Astrocyte (in vitro differentiated cells and primary cell): ENCODE results near the gene GOLGA6L4. TPM values are rescaled to one million over a fixed set of nuclear protein-coding genes. Genes with fewer than 3 reads are reported as not detected.
"Not testable (repeated sequence)": the region's sequence is repeated elsewhere in the genome, so short reads cannot be mapped to it uniquely, and the experiment has no call there.

Source experiments
- DNase-seq: peaks from one replicate; pipeline ENCODE4 v3.0.0-alpha.2; 2010; ENCODE audit warnings: low read depth
- FAIRE-seq: peaks from 2 replicates; lab custom pipeline; 2011; peaks lifted over from hg19 to GRCh38; lab: Jason Lieb, UNC
- H2AFZ ChIP-seq: 2 replicates; pipeline ENCODE4 v1.6.0; 2012; ENCODE audit warnings: low read depth, low read length, inconsistent platforms
- H3K27ac ChIP-seq: 2 replicates; pipeline ENCODE4 v1.5.1; 2011; ENCODE audit warnings: low read depth, low read length, inconsistent platforms
- H3K27me3 ChIP-seq: 2 replicates; pipeline ENCODE4 v1.6.0; 2011; ENCODE audit warnings: low read length, inconsistent platforms; ENCODE audit not compliant: insufficient read depth
- H3K36me3 ChIP-seq: 2 replicates; pipeline ENCODE4 v1.5.1; 2011; ENCODE audit warnings: low read length, inconsistent platforms; ENCODE audit not compliant: insufficient read depth
- H3K4me1 ChIP-seq: 2 replicates; pipeline ENCODE4 v1.5.1; 2011; ENCODE audit warnings: low read length, inconsistent platforms; ENCODE audit not compliant: insufficient read depth
- H3K4me2 ChIP-seq: 2 replicates; pipeline ENCODE4 v1.6.0; 2012; ENCODE audit warnings: low read length, inconsistent platforms
- H3K4me3 ChIP-seq: 2 replicates; pipeline ENCODE4 v1.5.1; 2011; ENCODE audit warnings: low read depth, mild to moderate bottlenecking, low read length, inconsistent platforms; ENCODE audit not compliant: insufficient read depth
- H3K79me2 ChIP-seq: 2 replicates; pipeline ENCODE4 v1.6.0; 2012; ENCODE audit warnings: mild to moderate bottlenecking, low read length, inconsistent platforms; ENCODE audit not compliant: insufficient read depth
- H3K9ac ChIP-seq: 2 replicates; pipeline ENCODE4 v1.6.0; 2012; ENCODE audit warnings: mild to moderate bottlenecking, low read length, inconsistent platforms
- H3K9me3 ChIP-seq: 2 replicates; pipeline ENCODE4 v1.5.1; 2012; ENCODE audit warnings: low read depth, mild to moderate bottlenecking, low read length, inconsistent platforms; ENCODE audit not compliant: insufficient read depth
- H4K20me1 ChIP-seq: 2 replicates; pipeline ENCODE4 v1.6.0; 2012; ENCODE audit warnings: low read length, inconsistent platforms; ENCODE audit not compliant: insufficient read depth
- H3K27ac Mint-ChIP-seq: one replicate; pipeline ENCODE4 v1.8.0; 2021; ENCODE audit warnings: mild to moderate bottlenecking, mixed read lengths; ENCODE audit not compliant: unreplicated experiment
- H3K27me3 Mint-ChIP-seq: one replicate; pipeline ENCODE4 v1.8.0; 2021; ENCODE audit warnings: low read depth, mixed read lengths; ENCODE audit not compliant: unreplicated experiment
- H3K36me3 Mint-ChIP-seq: one replicate; pipeline ENCODE4 v1.8.0; 2021; ENCODE audit warnings: low read depth, mixed read lengths; ENCODE audit not compliant: unreplicated experiment
- H3K4me1 Mint-ChIP-seq: one replicate; pipeline ENCODE4 v1.8.0; 2021; ENCODE audit warnings: low read depth, mixed read lengths; ENCODE audit not compliant: unreplicated experiment
- H3K4me3 Mint-ChIP-seq: one replicate; pipeline ENCODE4 v1.8.0; 2021; ENCODE audit warnings: mild to moderate bottlenecking, moderate library complexity, mixed read lengths; ENCODE audit not compliant: unreplicated experiment
- H3K9me3 Mint-ChIP-seq: one replicate; pipeline ENCODE4 v1.8.0; 2021; ENCODE audit warnings: mild to moderate bottlenecking, mixed read lengths; ENCODE audit not compliant: unreplicated experiment
- total RNA-seq: library from RNA; stranded (reverse); gene quantifications from 2 replicates; pipeline ENCODE4 v1.2.1, GENCODE V29; 2021

Gene GOLGA6L4
- total RNA-seq, 1 donor from 2014 or later: 3.3 TPM

DNA sequence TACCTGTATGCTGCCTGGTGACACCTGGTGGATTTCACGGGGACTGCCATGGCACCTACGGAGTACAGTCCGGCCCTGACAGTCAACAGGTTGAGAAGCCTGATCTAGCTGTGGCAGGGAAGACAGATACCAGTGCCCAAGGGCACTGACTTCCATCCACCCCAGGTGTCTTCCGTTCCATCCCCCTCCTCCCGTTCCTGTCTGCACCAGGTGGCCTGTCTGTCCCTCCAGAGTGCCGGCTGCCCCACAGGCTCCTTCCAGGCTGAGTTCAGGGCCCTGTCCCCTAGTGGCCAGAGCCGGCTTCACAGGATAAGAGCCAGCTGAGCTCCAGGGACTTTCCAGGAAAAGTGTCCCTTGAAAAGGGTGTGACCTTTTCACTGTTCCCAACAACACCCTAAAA is 10.9 kb downstream of the GOLGA6L4 start:
- H3K9me3 Mint-ChIP-seq: not testable (repeated sequence)

More for the DNA sequence above, 10.9 kb downstream of the GOLGA6L4 start:
- not testable (repeated sequence) for H3K27me3 Mint-ChIP-seq, H4K20me1 ChIP-seq, H3K36me3 Mint-ChIP-seq, H3K4me1 Mint-ChIP-seq, H3K27ac Mint-ChIP-seq, H3K79me2 ChIP-seq, H3K27me3 ChIP-seq, H3K4me3 ChIP-seq, H3K36me3 ChIP-seq, H2AFZ ChIP-seq, FAIRE-seq, H3K4me3 Mint-ChIP-seq, H3K9me3 ChIP-seq, H3K4me2 ChIP-seq, H3K4me1 ChIP-seq, H3K9ac ChIP-seq, DNase-seq, H3K27ac ChIP-seq
